Epithelial cell of proximal tubule (primary cell): ENCODE results near the gene BABAM2. TPM values are rescaled to one million over a fixed set of nuclear protein-coding genes. Genes with fewer than 3 reads are reported as not detected.

Experiments used
- DNase-seq: peaks from one replicate; pipeline ENCODE4 v3.0.0-alpha.2; 2011; ENCODE audit warnings: low read depth
- H3K4me3 ChIP-seq: 2 replicates; pipeline ENCODE4 v1.5.1; 2011; ENCODE audit warnings: low read depth, mild to moderate bottlenecking, low read length
- CTCF ChIP-seq: conservative IDR thresholded peaks from 2 replicates; pipeline ENCODE4 v1.5.1; 2012; ENCODE audit warnings: low read depth, mild to moderate bottlenecking, low read length
- total RNA-seq: library from RNA; depleted of rRNA; stranded (reverse); fragments of >200 nt; gene quantifications from 2 replicates; pipeline ENCODE4 v1.2.3, GENCODE V29; 2015

Gene BABAM2
- total RNA-seq, 1 donor from 2014 or later, result 23.6 TPM

- no peak overlapping the region for H3K4me3 ChIP-seq
- no peak for TF ChIP-seq CTCF
- no peak for DNase-seq
Measured at GRCh38 chr2:28270456-28271152, 380.1 kb downstream of the BABAM2 start.

- no peak for TF ChIP-seq CTCF
Measured at GRCh38 chr2:28271231-28271918, 380.8 kb downstream of the BABAM2 start.

GRCh38 chr2:28271919-28272250 is 381.4 kb downstream of the BABAM2 start:
- no peak for DNase-seq
- no peak overlapping the region for H3K4me3 ChIP-seq
- no peak for TF ChIP-seq CTCF

More at GRCh38 chr2:28271231-28271918, 380.8 kb downstream of the BABAM2 start:
- DNase-seq, result no peak
- no peak overlapping the region for H3K4me3 ChIP-seq

GRCh38 chr2:28273751-28274150 is 383.2 kb downstream of the BABAM2 start:
- no peak for DNase-seq
- H3K4me3 ChIP-seq, result no peak overlapping the region
- no peak for TF ChIP-seq CTCF

- peak; percentile 98 for DNase-seq
- H3K4me3 ChIP-seq, result no peak overlapping the region
- no peak for TF ChIP-seq CTCF
Measured at GRCh38 chr2:28274911-28275685, 384.6 kb downstream of the BABAM2 start.

GRCh38 chr2:28276076-28276618 is 385.6 kb downstream of the BABAM2 start:
- DNase-seq, result peak; percentile 97
- no peak overlapping the region for H3K4me3 ChIP-seq
- no peak for TF ChIP-seq CTCF
